Mucosa of descending colon (tissue), 3 donors: ENCODE measurements around the gene POLA1. TPM values are rescaled to one million over a fixed set of nuclear protein-coding genes. Genes with fewer than 3 reads are reported as not detected.

Experiments
- ATAC-seq: fragments of 200-7000 bp; cut with Tn5 transposase; one replicate; pipeline ENCODE4 v1.9.1; 2020; ENCODE audit warnings: mild to moderate bottlenecking, moderate library complexity
- DNase-seq, 3 donors: peaks; one replicate each; pipeline ENCODE4 v3.0.0-alpha.2; 2020
- H3K36me3 ChIP-seq: fragments of 200-600 bp; one replicate; pipeline ENCODE4 v1.8.0; 2021; ENCODE audit warnings: low read depth, mild to moderate bottlenecking
- H3K4me1 ChIP-seq: fragments of 200-600 bp; one replicate; pipeline ENCODE4 v1.8.0; 2021; ENCODE audit warnings: low read depth, mild to moderate bottlenecking
- H3K4me3 ChIP-seq: fragments of 200-600 bp; one replicate; pipeline ENCODE4 v1.8.0; 2021; ENCODE audit warnings: mild to moderate bottlenecking
- H3K9me3 ChIP-seq: fragments of 200-600 bp; one replicate; pipeline ENCODE4 v1.8.0; 2021; ENCODE audit warnings: mild to moderate bottlenecking
- intact Hi-C, 2 donors: fragments of 100-400 bp; cut with DNase I in 1 of 2; cut with micrococcal nuclease in 1 of 2; formaldehyde crosslinking; loops; one replicate each; pipeline versions ENCODE4 v1.11.0 to v1.11.1; 2022; cut with DNase I, micrococcal nuclease
- total RNA-seq, 3 donors: library from RNA; stranded (reverse); fragmentation: NEBNext Ultra II Directional in 2 of 3; extraction: Animal tissue kit (Norgen Biotek cat#: 25700) in 2 of 3; gene quantifications; one replicate each; pipeline versions ENCODE4 v1.2.1 to v1.2.4, GENCODE V29; 2021 to 2023
- TF ChIP-seq, protein P1 (sequence below): fragments of 200-600 bp; IDR thresholded peaks from one replicate; pipeline ENCODE4 v1.8.0; 2022; ENCODE audit warnings: antibody characterized with exemption, mild to moderate bottlenecking
- donor health status: DM: no; HTN: no; CAD: no; lungs with moderate emphysema.
- donor health status: DM: no; HTN: no; CAD: no.
- donor health status: DM: no; HTN: yes; CAD: no.

The POLA1 gene
- total RNA-seq, 3 donors from 2014 or later: 11.5 to 14.4 (median 12.5) TPM

- no peak overlapping the region for H3K4me3 ChIP-seq
- intact Hi-C loops: no loop called here
- no peaks in the 10 kb centered on the region for H3K9me3 ChIP-seq
- no peak for ATAC-seq
- H3K36me3 ChIP-seq: no peaks in the 10 kb centered on the region
- TF ChIP-seq, protein P1, sequence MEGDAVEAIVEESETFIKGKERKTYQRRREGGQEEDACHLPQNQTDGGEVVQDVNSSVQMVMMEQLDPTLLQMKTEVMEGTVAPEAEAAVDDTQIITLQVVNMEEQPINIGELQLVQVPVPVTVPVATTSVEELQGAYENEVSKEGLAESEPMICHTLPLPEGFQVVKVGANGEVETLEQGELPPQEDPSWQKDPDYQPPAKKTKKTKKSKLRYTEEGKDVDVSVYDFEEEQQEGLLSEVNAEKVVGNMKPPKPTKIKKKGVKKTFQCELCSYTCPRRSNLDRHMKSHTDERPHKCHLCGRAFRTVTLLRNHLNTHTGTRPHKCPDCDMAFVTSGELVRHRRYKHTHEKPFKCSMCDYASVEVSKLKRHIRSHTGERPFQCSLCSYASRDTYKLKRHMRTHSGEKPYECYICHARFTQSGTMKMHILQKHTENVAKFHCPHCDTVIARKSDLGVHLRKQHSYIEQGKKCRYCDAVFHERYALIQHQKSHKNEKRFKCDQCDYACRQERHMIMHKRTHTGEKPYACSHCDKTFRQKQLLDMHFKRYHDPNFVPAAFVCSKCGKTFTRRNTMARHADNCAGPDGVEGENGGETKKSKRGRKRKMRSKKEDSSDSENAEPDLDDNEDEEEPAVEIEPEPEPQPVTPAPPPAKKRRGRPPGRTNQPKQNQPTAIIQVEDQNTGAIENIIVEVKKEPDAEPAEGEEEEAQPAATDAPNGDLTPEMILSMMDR: no peak
- no peak for DNase-seq
- no peaks in the 10 kb centered on the region for H3K4me1 ChIP-seq
Measured at GRCh38 chrX:24837966-24838365, 144.2 kb downstream of the POLA1 start.

GRCh38 chrX:24838629-24839028 is 144.9 kb downstream of the POLA1 start:
- Histone ChIP-seq H3K36me3 (no peaks in the 10 kb centered on the region), H3K4me1 (no peaks in the 10 kb centered on the region), H3K9me3 (no peaks in the 10 kb centered on the region), H3K4me3 (no peak overlapping the region)
- DNase-seq: peak in 1 of 3 donors; percentile 57
- TF ChIP-seq, protein P1: no peak
- ATAC-seq: no peak
- intact Hi-C loops: no loop called here

GRCh38 chrX:24839331-24839730 is 145.6 kb downstream of the POLA1 start:
- no peak overlapping the region for H3K4me3 ChIP-seq
- H3K9me3 ChIP-seq: no peaks in the 10 kb centered on the region
- no peaks in the 10 kb centered on the region for H3K36me3 ChIP-seq
- TF ChIP-seq, protein P1: no peak
- DNase-seq: no peak
- no peaks in the 10 kb centered on the region for H3K4me1 ChIP-seq
- intact Hi-C loops: no loop called here
- ATAC-seq: no peak

DNA sequence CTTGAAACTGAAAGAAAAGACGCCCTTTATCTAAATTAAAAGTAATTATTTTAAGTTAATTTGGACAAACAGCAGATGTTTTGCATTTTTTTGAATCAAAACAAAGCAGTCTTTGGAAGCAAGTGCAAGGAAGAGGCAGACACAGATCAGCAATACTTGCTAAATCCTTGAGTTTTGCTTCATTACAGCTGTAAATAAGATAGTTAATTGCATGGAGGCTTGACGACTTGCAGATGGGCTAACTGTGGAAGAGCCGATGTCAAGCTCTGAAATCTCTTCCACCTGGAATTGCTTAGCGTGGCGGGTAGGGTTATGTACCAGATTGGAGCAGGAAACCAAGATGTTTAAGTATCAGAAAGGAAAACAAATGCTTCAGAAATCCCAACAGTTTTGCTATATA is 148.8 kb downstream of the POLA1 start:
- intact Hi-C loops: no loop called here
- Histone ChIP-seq H3K9me3 (no peaks in the 10 kb centered on the region), H3K4me3 (no peak overlapping the region), H3K4me1 (no peaks in the 10 kb centered on the region), H3K36me3 (no peaks in the 10 kb centered on the region)
- ATAC-seq (no peak), DNase-seq (no peak)
- TF ChIP-seq, protein P1: no peak

DNA sequence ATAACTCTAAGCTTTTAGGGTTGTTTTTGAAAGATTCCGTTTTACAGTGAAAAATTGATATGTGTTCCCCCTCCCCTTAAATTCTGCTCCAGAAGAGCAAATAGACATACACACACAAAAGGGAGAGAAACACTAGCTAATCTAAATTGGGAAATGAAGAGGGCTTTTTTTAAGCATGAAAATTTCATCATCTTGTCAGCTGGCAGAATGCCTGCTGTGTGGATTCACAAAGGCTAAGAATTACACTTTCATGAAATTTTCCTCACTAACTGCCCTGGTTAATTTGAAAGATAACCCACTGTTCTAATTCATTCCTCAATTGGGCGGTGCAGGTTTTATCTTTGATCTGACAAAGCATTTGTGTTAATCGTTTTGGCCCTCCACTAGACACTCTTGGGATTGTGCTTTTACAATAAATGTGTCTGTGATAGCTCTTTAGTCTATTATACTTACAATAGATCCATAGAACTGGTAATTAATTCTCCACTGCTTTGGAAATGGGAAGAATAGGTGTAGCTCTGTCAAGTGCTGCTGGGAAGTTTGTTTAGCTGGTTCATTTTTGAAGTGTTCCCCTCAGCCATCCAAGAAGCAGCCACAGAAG is 152.9 kb downstream of the POLA1 start:
- intact Hi-C loops: no loop called here
- TF ChIP-seq, protein P1: no peak
- ATAC-seq (no peak), DNase-seq (no peak)
- Histone ChIP-seq H3K4me1 (no peaks in the 10 kb centered on the region), H3K36me3 (no peaks in the 10 kb centered on the region), H3K4me3 (no peak overlapping the region), H3K9me3 (no peaks in the 10 kb centered on the region)

- H3K36me3 ChIP-seq: no peaks in the 10 kb centered on the region
- DNase-seq: no peak
- H3K4me3 ChIP-seq: no peak overlapping the region
- TF ChIP-seq, protein P1: no peak
- H3K4me1 ChIP-seq: no peaks in the 10 kb centered on the region
- H3K9me3 ChIP-seq: no peaks in the 10 kb centered on the region
- no peak for ATAC-seq
- intact Hi-C loops: no loop called here
Measured at GRCh38 chrX:24851289-24851688, 157.6 kb downstream of the POLA1 start.
